Measurements from ENCODE around the gene CACNA1C. TPM values are rescaled to one million over a fixed set of nuclear protein-coding genes. Genes with fewer than 3 reads are reported as not detected.

Gene CACNA1C
- total and polyA plus RNA-seq, 2 donors from 2014 or later, result 1.6 to 17.4 TPM

GRCh38 chr12:2551412-2551900 is 498.7 kb downstream of the CACNA1C start:
- no peaks in the 10 kb centered on the region for H3K9me3 ChIP-seq (ENCODE audit: control insufficient read depth in 2 of 3, insufficient read depth in 1 of 3, low read length in 3 of 3)
- no peak for DNase-seq
- TF ChIP-seq, protein P1, sequence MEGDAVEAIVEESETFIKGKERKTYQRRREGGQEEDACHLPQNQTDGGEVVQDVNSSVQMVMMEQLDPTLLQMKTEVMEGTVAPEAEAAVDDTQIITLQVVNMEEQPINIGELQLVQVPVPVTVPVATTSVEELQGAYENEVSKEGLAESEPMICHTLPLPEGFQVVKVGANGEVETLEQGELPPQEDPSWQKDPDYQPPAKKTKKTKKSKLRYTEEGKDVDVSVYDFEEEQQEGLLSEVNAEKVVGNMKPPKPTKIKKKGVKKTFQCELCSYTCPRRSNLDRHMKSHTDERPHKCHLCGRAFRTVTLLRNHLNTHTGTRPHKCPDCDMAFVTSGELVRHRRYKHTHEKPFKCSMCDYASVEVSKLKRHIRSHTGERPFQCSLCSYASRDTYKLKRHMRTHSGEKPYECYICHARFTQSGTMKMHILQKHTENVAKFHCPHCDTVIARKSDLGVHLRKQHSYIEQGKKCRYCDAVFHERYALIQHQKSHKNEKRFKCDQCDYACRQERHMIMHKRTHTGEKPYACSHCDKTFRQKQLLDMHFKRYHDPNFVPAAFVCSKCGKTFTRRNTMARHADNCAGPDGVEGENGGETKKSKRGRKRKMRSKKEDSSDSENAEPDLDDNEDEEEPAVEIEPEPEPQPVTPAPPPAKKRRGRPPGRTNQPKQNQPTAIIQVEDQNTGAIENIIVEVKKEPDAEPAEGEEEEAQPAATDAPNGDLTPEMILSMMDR (IDR thresholded peaks at IDR 0.05; ENCODE audit: borderline replicate concordance, extremely low read depth, insufficient read depth), result no peak
- intact Hi-C loops (cut with DNase I), result no loop called here
- H3K27ac ChIP-seq (ENCODE audit: low read depth in 2 of 2, low read length in 2 of 2), result no peak overlapping the region
- H3K36me3 ChIP-seq (ENCODE audit: control insufficient read depth in 2 of 3, insufficient read depth in 3 of 3, low read length in 3 of 3), result no peaks in the 10 kb centered on the region
- H3K4me3 ChIP-seq (ENCODE audit: low read length in 3 of 3), result no peak overlapping the region
- H3K27me3 ChIP-seq (ENCODE audit: control insufficient read depth, insufficient read depth, low read length), result no peaks in the 10 kb centered on the region
- no peak for FAIRE-seq
- H3K4me1 ChIP-seq (ENCODE audit: control insufficient read depth in 2 of 3, insufficient read depth in 2 of 3, low read depth in 1 of 3, low read length in 3 of 3), result no peaks in the 10 kb centered on the region
- no peak overlapping the region for H3K9ac ChIP-seq (ENCODE audit: low read length in 3 of 3)

GRCh38 chr12:2552000-2552756 is 499.4 kb downstream of the CACNA1C start:
- no peaks in the 10 kb centered on the region for H3K27me3 ChIP-seq (ENCODE audit: control insufficient read depth, insufficient read depth, low read length)
- no peak overlapping the region for H3K27ac ChIP-seq (ENCODE audit: low read depth in 2 of 2, low read length in 2 of 2)
- no peak overlapping the region for H3K4me3 ChIP-seq (ENCODE audit: low read length in 3 of 3)
- H3K9me3 ChIP-seq (ENCODE audit: control insufficient read depth in 2 of 3, insufficient read depth in 1 of 3, low read length in 3 of 3), result no peaks in the 10 kb centered on the region
- H3K9ac ChIP-seq (ENCODE audit: low read length in 3 of 3), result no peak overlapping the region
- DNase-seq (peak in 2 of 5 donors; percentile 60 to 71), FAIRE-seq (no peak)
- intact Hi-C loops (cut with DNase I), result no loop called here
- TF ChIP-seq, protein P1 (IDR thresholded peaks at IDR 0.05; ENCODE audit: borderline replicate concordance, extremely low read depth, insufficient read depth), result no peak
- H3K36me3 ChIP-seq (ENCODE audit: control insufficient read depth in 2 of 3, insufficient read depth in 3 of 3, low read length in 3 of 3), result no peaks in the 10 kb centered on the region
- no peaks in the 10 kb centered on the region for H3K4me1 ChIP-seq (ENCODE audit: control insufficient read depth in 2 of 3, insufficient read depth in 2 of 3, low read depth in 1 of 3, low read length in 3 of 3)

- Histone ChIP-seq H3K9ac (ENCODE audit: low read length in 3 of 3) (no peak overlapping the region), H3K36me3 (ENCODE audit: control insufficient read depth in 2 of 3, insufficient read depth in 3 of 3, low read length in 3 of 3) (no peaks in the 10 kb centered on the region), H3K4me1 (ENCODE audit: control insufficient read depth in 2 of 3, insufficient read depth in 2 of 3, low read depth in 1 of 3, low read length in 3 of 3) (no peaks in the 10 kb centered on the region), H3K27me3 (ENCODE audit: control insufficient read depth, insufficient read depth, low read length) (no peaks in the 10 kb centered on the region), H3K4me3 (ENCODE audit: low read length in 3 of 3) (no peak overlapping the region), H3K27ac (ENCODE audit: low read depth in 2 of 2, low read length in 2 of 2) (no peak overlapping the region), H3K9me3 (ENCODE audit: control insufficient read depth in 2 of 3, insufficient read depth in 1 of 3, low read length in 3 of 3) (no peaks in the 10 kb centered on the region)
- FAIRE-seq (no peak), DNase-seq (no peak)
- intact Hi-C loops (cut with DNase I), result no loop called here
- TF ChIP-seq, protein P1 (IDR thresholded peaks at IDR 0.05; ENCODE audit: borderline replicate concordance, extremely low read depth, insufficient read depth), result no peak
Observed at GRCh38 chr12:2553388-2554126, 500.8 kb downstream of the CACNA1C start.
